HG02943 (cell line): ENCODE results near the gene PPP1R12B.
"Not testable (repeated sequence)": the region's sequence is repeated elsewhere in the genome, so short reads cannot be mapped to it uniquely, and the experiment has no call there.

Source experiments
- ATAC-seq: cut with Tn5 transposase; IDR thresholded peaks from one replicate; pipeline ENCODE4 v1.9.1; 2021; ENCODE audit warnings: mild to moderate bottlenecking, low read depth, moderate library complexity; ENCODE audit not compliant: unreplicated experiment

Gene PPP1R12B

GRCh38 chr1:202434059-202434458 is 85.6 kb downstream of the PPP1R12B start:
- no peak for ATAC-seq

DNA sequence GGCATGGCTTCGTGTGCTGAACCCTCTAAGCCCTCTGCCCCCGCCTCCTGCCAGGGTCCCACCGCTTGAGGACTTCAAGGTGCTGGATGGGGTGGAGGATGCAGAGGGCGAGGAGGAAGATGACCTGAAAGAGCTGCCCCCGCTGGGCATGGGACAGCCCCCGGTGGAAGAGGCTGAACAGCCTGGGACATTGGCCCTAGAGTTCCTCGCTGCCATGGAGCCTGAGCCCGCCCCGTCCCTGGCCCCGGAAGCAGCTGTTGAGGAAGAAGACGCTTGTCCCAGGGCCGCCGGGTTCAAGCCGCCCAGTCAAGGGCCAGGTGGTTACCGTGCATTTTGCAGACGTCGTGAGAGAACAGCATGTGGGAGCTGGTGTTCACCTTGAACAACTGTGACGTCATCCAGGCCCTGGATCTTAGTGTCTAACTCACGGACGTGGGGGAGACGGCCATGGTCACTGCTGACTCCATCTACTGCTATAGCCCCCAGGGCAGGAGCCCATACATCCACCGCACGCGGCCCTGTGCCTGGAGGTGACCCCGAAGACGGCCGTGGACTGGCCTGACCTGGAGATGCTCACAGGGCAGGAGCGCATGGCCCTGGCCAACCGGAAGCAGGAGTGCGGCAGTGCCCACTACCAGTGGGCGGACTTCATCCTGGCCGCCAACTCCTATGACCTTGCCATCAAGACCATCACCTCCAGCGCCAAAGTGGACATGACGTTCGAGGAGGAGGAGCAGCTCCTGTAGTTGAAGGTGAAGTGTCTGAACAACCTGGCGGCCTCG is 90.1 kb downstream of the PPP1R12B start:
- ATAC-seq = no peak

DNA sequence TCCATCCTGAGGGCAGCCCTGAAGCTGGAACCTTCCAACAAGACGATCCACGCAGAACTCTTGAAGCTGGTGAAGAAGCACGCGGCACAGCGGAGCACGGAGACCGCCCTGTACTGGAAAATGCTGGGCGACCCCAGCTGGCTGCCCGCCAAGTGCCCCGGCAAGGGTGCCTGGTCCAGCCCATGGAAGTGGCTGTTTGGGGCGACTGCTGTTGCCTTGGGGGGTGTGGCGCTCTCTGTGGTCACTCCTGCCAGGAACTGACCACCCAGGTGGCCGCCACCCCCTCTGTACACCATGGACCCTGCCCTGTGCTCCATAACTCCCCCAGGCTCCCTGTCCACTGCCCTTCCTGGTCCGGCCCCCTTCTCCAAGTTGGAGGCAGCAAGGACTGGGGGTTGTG is 90.8 kb downstream of the PPP1R12B start:
- ATAC-seq = no peak

GRCh38 chr1:202448140-202448539 is 99.6 kb downstream of the PPP1R12B start:
- not testable (repeated sequence) for ATAC-seq

- not testable (repeated sequence) for ATAC-seq
Observed at GRCh38 chr1:202451641-202452040, 103.1 kb downstream of the PPP1R12B start.

GRCh38 chr1:202452508-202452907 is 104.0 kb downstream of the PPP1R12B start:
- no peak for ATAC-seq

- not testable (repeated sequence) for ATAC-seq
Observed at GRCh38 chr1:202456372-202457169, 108.1 kb downstream of the PPP1R12B start.

- not testable (repeated sequence) for ATAC-seq
Observed at GRCh38 chr1:202458651-202459050, 110.2 kb downstream of the PPP1R12B start.

GRCh38 chr1:202459470-202460142 is 111.1 kb downstream of the PPP1R12B start:
- ATAC-seq = not testable (repeated sequence)

DNA sequence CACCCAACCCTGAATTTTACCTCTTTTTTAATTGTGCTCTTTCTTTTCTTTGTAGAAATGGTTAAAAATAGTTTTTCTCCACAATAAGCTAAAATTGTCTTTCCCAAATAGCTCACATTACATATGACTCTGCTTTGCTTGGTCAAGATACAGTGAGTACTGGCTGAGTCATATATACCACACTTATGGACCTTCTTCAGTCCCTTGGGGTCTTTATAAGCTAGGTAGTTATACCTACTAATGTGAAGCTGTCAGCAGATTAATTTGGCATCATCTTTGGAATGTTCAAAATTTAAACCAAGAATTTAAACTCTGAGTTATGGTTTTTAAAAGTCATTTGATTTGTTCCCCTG is 111.6 kb downstream of the PPP1R12B start:
- not testable (repeated sequence) for ATAC-seq

GRCh38 chr1:202462342-202463076 is 114.0 kb downstream of the PPP1R12B start:
- ATAC-seq = no peak

DNA sequence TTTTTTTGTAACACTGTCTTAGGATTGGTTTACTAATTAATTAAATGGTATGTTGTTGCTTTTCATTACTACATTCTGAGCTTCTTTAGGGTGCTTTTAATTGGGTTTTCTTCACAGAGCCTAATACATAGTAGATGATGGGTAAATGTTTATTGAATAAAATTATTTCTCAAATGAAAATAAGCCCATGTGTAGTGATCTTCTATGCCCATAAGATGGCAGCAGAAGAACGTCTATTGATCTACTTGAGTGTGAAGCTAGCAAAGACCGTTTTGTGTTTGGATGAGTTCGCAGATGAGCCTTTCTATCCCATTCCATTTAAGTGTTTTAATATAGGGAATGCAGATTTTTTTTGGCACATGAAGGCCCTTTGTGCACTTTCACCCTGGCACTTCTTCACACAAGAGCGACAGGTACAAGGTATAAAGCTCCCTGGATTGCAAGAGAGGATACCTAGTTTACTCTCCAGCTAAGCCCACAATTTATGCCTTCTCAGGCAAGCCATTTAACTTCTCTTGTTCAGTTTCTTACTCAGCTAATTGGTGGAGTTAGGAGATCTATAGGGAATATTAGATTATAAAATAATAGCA is 115.7 kb downstream of the PPP1R12B start:
- ATAC-seq = not testable (repeated sequence)

DNA sequence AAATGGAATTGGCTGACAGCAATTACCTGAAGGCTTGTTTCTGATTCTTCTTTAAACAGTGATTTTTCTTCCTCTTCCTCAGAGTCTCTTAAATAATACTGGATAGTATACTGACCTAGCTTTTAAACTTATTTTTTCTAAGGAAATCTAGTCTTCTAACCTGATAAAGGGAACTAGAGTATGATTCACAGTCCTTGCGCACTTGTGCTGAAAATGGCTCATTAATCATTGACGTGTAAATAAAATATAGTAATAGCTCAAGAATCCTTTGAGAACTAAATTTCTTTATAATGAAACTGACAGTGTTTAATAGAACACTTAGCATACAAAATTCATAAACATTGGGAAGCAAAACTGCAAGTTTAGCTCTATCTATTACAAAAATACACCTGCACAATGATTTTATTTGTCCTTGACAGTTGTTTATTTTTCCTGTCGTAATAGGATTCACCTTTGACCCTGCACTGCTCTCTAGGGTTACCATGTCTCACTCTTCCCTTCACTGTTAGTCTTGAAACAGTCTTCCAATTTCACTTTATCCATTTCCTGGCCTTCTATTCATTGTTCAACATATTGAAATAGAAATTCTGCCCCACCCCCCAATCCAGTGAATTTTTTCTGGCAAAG is 117.3 kb downstream of the PPP1R12B start:
- ATAC-seq = not testable (repeated sequence)

- not testable (repeated sequence) for ATAC-seq
Observed at GRCh38 chr1:202466339-202466738, 117.8 kb downstream of the PPP1R12B start.

- not testable (repeated sequence) for ATAC-seq
Observed at GRCh38 chr1:202467381-202467780, 118.9 kb downstream of the PPP1R12B start.

- not testable (repeated sequence) for ATAC-seq
Observed at GRCh38 chr1:202468695-202469094, 120.2 kb downstream of the PPP1R12B start.

GRCh38 chr1:202469123-202469522 is 120.6 kb downstream of the PPP1R12B start:
- not testable (repeated sequence) for ATAC-seq

- no peak for ATAC-seq
Observed at GRCh38 chr1:202471246-202471645, 122.7 kb downstream of the PPP1R12B start.

- not testable (repeated sequence) for ATAC-seq
Observed at GRCh38 chr1:202472347-202473124, 124.0 kb downstream of the PPP1R12B start.
